PFSK-1 (cell line): ENCODE data around the gene TECR.

Source experiments
- FOXP2 ChIP-seq: optimal IDR thresholded peaks from 2 replicates; pipeline ENCODE3; 2011; ENCODE audit warnings: borderline replicate concordance, control low read depth, inconsistent platforms; ENCODE audit not compliant: insufficient read depth; ENCODE audit errors: extremely low read length, extremely low read depth
- POLR2AphosphoS5 ChIP-seq: IDR thresholded peaks from 2 replicates; pipeline ENCODE4 v1.6.1; 2012; ENCODE audit warnings: low read depth, mild to moderate bottlenecking, control low read depth, low read length, moderate library complexity
- REST ChIP-seq, 2 experiments: IDR thresholded peaks; 2 replicates each; pipeline versions ENCODE4 v1.6.1 to v1.8.0; 2011 to 2012; ENCODE audit warnings: low read depth in 2 of 2, low read length in 2 of 2, control low read depth in 1 of 2, inconsistent platforms in 1 of 2, mild to moderate bottlenecking in 1 of 2, moderate library complexity in 1 of 2; ENCODE audit not compliant: insufficient read depth in 1 of 2
- SIN3A ChIP-seq: IDR thresholded peaks from 2 replicates; pipeline ENCODE4 v1.6.1; 2012; ENCODE audit warnings: mild to moderate bottlenecking, low read length, moderate library complexity, borderline replicate concordance; ENCODE audit not compliant: insufficient read depth

- no peak for TF ChIP-seq POLR2AphosphoS5
- no peak for TF ChIP-seq REST (IDR thresholded peaks at IDR 0.05; ENCODE audit: insufficient read depth in 1 of 2, low read depth in 2 of 2, low read length in 2 of 2)
- no peak for TF ChIP-seq SIN3A
- TF ChIP-seq FOXP2, result peak; percentile 93
Measured at GRCh38 chr19:14556662-14557188, 27.3 kb downstream of the TECR start.
